HCT116 (cell line): ENCODE results near the gene UQCC5. TPM values are rescaled to one million over a fixed set of nuclear protein-coding genes. Genes with fewer than 3 reads are reported as not detected.

ENCODE experiments used
- ATAC-seq: fragments of 200-7000 bp; cut with Tn5 transposase; 2 replicates; pipeline ENCODE4 v1.9.1; 2020; ENCODE audit warnings: mild to moderate bottlenecking, moderate library complexity
- BruUV-seq: library from RNA; stranded (reverse); fragments of 400-500 nt; replicated peaks from 2 replicates; lab custom pipeline; 2021; lab: Mats Ljungman, UMichigan
- CTCF ChIA-PET: fragments of 300-600 bp; sonication (Branson Sonifier 250); formaldehyde crosslinking; loops from one replicate; lab custom pipeline; 2021; ENCODE audit warnings: antibody characterized with exemption; lab: Charles Lee
- POLR2A ChIA-PET: fragments of 300-600, 350-600 bp; sonication (Branson Sonifier 250); formaldehyde crosslinking; loops from one replicate; lab custom pipeline; 2021; ENCODE audit warnings: antibody characterized with exemption; lab: Charles Lee
- RAD21 ChIA-PET, 2 experiments: fragments of 300-600 bp; sonication (Branson Sonifier 250); formaldehyde crosslinking; loops; one replicate each; lab custom pipeline; 2023; ENCODE audit warnings: low total read pairs in 2 of 2; ENCODE audit not compliant: uncharacterized antibody in 2 of 2, unreplicated experiment in 2 of 2, low non-redundant PET in 1 of 2; lab: Charles Lee
- DNase-seq: peaks from one replicate; pipeline ENCODE4 v3.0.0-alpha.2; 2010; ENCODE audit warnings: low read depth, low spot score
- H2AFZ ChIP-seq: fragments of 200-600 bp; shearing (Covaris generic), sonication (generic); 2 replicates; pipeline ENCODE4 v1.6.1; 2017; ENCODE audit warnings: low read depth, mixed run types, mixed read lengths, antibody characterized with exemption, low read length; ENCODE audit not compliant: poor library complexity, severe bottlenecking
- H3K27ac ChIP-seq: 2 replicates; pipeline ENCODE4 v1.5.1; 2012; ENCODE audit warnings: low read depth, low read length
- H3K27me3 ChIP-seq: fragments of 200-600 bp; sonication (generic); 2 replicates; pipeline ENCODE4 v1.6.1; 2016; ENCODE audit warnings: mixed run types, low read length, mixed read lengths; ENCODE audit not compliant: insufficient read depth
- H3K36me3 ChIP-seq, 2 experiments: fragments of 200-500 bp in 1 of 2; fragments of 200-600 bp in 1 of 2; sonication (Bioruptor generic) in 1 of 2; sonication (generic) in 1 of 2; 2 replicates each; pipeline versions ENCODE4 v1.5.1 to v1.6.1; 2014 to 2016; ENCODE audit warnings: low read length in 2 of 2, inconsistent platforms in 1 of 2, mixed read lengths in 1 of 2, mixed run types in 1 of 2; ENCODE audit not compliant: insufficient read depth in 2 of 2, control insufficient read depth in 1 of 2
- H3K4me1 ChIP-seq, 2 experiments: fragments of 200-600 bp in 1 of 2; sonication (generic) in 1 of 2; 2 replicates each; pipeline versions ENCODE4 v1.5.1 to v1.6.1; 2012 to 2017; ENCODE audit warnings: low read length in 2 of 2, inconsistent platforms in 1 of 2, mild to moderate bottlenecking in 1 of 2, mixed read lengths in 1 of 2, mixed run types in 1 of 2, moderate library complexity in 1 of 2; ENCODE audit not compliant: insufficient read depth in 2 of 2, control insufficient read depth in 1 of 2
- H3K4me2 ChIP-seq: fragments of 200-600 bp; sonication (generic); 2 replicates; pipeline ENCODE4 v1.6.1; 2017; ENCODE audit warnings: mixed run types, low read length, mixed read lengths
- H3K4me3 ChIP-seq, 2 experiments: fragments of 200-600 bp in 1 of 2; sonication (generic) in 1 of 2; replicated peaks in 1 of 2; 2 replicates each; pipeline ENCODE4 v1.5.1; 2011 to 2016; ENCODE audit warnings: low read length in 2 of 2, control low read depth in 1 of 2, low read depth in 1 of 2, mild to moderate bottlenecking in 1 of 2, mixed read lengths in 1 of 2, mixed run types in 1 of 2
- H3K79me2 ChIP-seq: fragments of 200-600 bp; sonication (generic); 2 replicates; pipeline ENCODE4 v1.6.1; 2017; ENCODE audit warnings: mild to moderate bottlenecking, mixed run types, low read length, moderate library complexity, mixed read lengths; ENCODE audit not compliant: insufficient read depth
- H3K9ac ChIP-seq: fragments of 200-600 bp; sonication (generic); 2 replicates; pipeline ENCODE4 v1.6.1; 2016; ENCODE audit warnings: low read length, mixed read lengths
- H3K9me2 ChIP-seq: fragments of 200-600 bp; sonication (generic), shearing (Covaris generic); 2 replicates; pipeline ENCODE4 v1.6.1; 2017; ENCODE audit warnings: mixed run types, mild to moderate bottlenecking, moderate library complexity; ENCODE audit not compliant: insufficient read depth
- H3K9me3 ChIP-seq, 2 experiments: fragments of 200-500 bp in 1 of 2; fragments of 200-600 bp in 1 of 2; sonication (Bioruptor generic) in 1 of 2; sonication (generic) in 1 of 2; 2 replicates each; pipeline ENCODE4 v1.6.1; 2014 to 2017; ENCODE audit warnings: low read length in 2 of 2, mixed read lengths in 2 of 2, inconsistent platforms in 1 of 2, low read depth in 1 of 2, mild to moderate bottlenecking in 1 of 2, mixed run types in 1 of 2, moderate library complexity in 1 of 2; ENCODE audit not compliant: control insufficient read depth in 1 of 2, insufficient read depth in 1 of 2
- H4K20me1 ChIP-seq: fragments of 200-600 bp; sonication (generic), shearing (Covaris generic); 2 replicates; pipeline ENCODE4 v1.6.1; 2017; ENCODE audit warnings: mixed run types, mild to moderate bottlenecking, moderate library complexity; ENCODE audit not compliant: insufficient read depth
- EGR1 ChIP-seq: IDR thresholded peaks from 2 replicates; pipeline ENCODE4 v1.6.1; 2012; ENCODE audit warnings: low read depth
- ELF1 ChIP-seq: IDR thresholded peaks from 2 replicates; pipeline ENCODE4 v1.6.1; 2012; ENCODE audit warnings: low read depth, borderline replicate concordance
- EZH2 ChIP-seq: fragments of 200-600 bp; sonication (generic); IDR thresholded peaks from 2 replicates; pipeline ENCODE4 v1.6.1; 2017; ENCODE audit warnings: antibody characterized with exemption, mixed run types
- FOSL1 ChIP-seq: IDR thresholded peaks from 2 replicates; pipeline ENCODE4 v1.6.1; 2012; ENCODE audit warnings: low read depth
- JUND ChIP-seq: IDR thresholded peaks from 2 replicates; pipeline ENCODE4 v1.6.1; 2012
- POLR2AphosphoS5 ChIP-seq: IDR thresholded peaks from 2 replicates; pipeline ENCODE4 v1.6.1; 2011; ENCODE audit warnings: mild to moderate bottlenecking, low read depth, low read length, moderate library complexity
- RAD21 ChIP-seq: IDR thresholded peaks from 2 replicates; pipeline ENCODE4 v1.6.1; 2012; ENCODE audit warnings: low read depth, mild to moderate bottlenecking
- SRF ChIP-seq: IDR thresholded peaks from 2 replicates; pipeline ENCODE4 v1.6.1; 2012; ENCODE audit warnings: low read depth
- TCF7L2 ChIP-seq: IDR thresholded peaks from 2 replicates; pipeline ENCODE4 v1.7.0; 2011; ENCODE audit warnings: borderline replicate concordance, inconsistent platforms; ENCODE audit not compliant: insufficient read depth, insufficient read length; ENCODE audit errors: extremely low read depth
- ZFX ChIP-seq: fragments of 450-650 bp; IDR thresholded peaks from 2 replicates; pipeline ENCODE4 v1.6.1; 2017
- intact Hi-C: fragments of 100-400 bp; cut with micrococcal nuclease; formaldehyde crosslinking; loops from 2 replicates; pipeline ENCODE4 v1.10.0; 2022
- total RNA-seq: library from RNA; stranded (reverse); gene quantifications from one replicate; pipeline ENCODE4 v1.2.1, GENCODE V29; 2021; ENCODE audit not compliant: unreplicated experiment
- TF ChIP-seq, protein P1 (sequence below), 3 experiments: fragments of 200-600 bp in 1 of 3; sonication (generic) in 1 of 3; IDR thresholded peaks in 2 of 3; conservative IDR thresholded peaks in 1 of 3; 2 replicates each; pipeline ENCODE4 v1.5.1; 2012 to 2017; ENCODE audit warnings: low read depth in 2 of 3, low read length in 2 of 3, antibody characterized with exemption in 1 of 3, borderline replicate concordance in 1 of 3, control low read depth in 1 of 3, mild to moderate bottlenecking in 1 of 3, mixed read lengths in 1 of 3, mixed run types in 1 of 3, moderate library complexity in 1 of 3; ENCODE audit not compliant: insufficient read depth in 1 of 3
- TF ChIP-seq, protein P2 (sequence below): IDR thresholded peaks from 2 replicates; pipeline ENCODE4 v1.6.1; 2011; ENCODE audit warnings: mild to moderate bottlenecking, low read length, moderate library complexity; ENCODE audit not compliant: insufficient replicate concordance; ENCODE audit errors: extremely low read depth

Gene UQCC5
- total RNA-seq, 1 experiment from 2014 or later, result 14.1 TPM

DNA sequence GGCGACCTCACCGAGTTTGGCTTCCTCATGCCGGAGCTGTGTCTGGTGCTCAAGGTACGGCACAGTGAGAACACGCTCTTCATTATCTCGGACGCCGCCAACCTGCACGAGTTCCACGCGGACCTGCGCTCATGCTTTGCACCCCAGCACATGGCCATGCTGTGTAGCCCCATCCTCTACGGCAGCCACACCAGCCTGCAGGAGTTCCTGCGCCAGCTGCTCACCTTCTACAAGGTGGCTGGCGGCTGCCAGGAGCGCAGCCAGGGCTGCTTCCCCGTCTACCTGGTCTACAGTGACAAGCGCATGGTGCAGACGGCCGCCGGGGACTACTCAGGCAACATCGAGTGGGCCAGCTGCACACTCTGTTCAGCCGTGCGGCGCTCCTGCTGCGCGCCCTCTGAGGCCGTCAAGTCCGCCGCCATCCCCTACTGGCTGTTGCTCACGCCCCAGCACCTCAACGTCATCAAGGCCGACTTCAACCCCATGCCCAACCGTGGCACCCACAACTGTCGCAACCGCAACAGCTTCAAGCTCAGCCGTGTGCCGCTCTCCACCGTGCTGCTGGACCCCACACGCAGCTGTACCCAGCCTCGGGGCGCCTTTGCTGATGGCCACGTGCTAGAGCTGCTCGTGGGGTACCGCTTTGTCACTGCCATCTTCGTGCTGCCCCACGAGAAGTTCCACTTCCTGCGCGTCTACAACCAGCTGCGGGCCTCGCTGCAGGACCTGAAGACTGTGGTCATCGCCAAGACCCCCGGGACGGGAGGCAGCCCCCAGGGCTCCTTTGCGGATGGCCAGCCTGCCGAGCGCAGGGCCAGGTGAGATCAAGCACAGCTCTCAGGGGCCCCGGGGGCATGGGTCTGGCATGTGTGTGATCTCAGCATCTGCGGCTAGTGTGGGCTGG is 48.4 kb upstream of the UQCC5 start:
- intact Hi-C loops, result no loop called here
- no TSS peak for BruUV-seq
- CTCF ChIA-PET, result no interaction called here

DNA sequence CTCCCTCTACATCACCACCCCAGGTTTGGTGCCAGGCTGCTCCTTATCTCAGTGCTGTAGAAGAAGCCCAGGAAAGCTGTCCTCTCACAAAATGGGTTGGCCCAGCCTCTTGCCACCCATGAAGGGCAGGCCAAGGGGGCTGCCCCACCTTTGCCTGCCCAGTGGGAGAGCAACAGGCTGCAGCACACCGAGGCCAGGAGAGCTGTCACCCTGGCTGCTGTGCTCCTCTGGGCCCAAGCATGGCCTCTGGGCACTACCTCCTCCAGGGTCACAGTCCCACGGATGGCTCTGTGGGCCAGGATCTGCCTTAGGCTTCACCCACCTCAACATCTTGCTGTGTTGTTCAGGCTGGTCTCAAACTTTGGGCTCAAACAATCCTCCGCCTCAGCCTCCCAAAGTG is 47.7 kb upstream of the UQCC5 start:
- intact Hi-C loops, result no loop called here
- RAD21 ChIA-PET, result no interaction called here
- TF ChIP-seq FOSL1, result no peak
- TF ChIP-seq JUND, result no peak
- TF ChIP-seq RAD21, result no peak
- TF ChIP-seq EGR1, result no peak
- TF ChIP-seq, protein P1, sequence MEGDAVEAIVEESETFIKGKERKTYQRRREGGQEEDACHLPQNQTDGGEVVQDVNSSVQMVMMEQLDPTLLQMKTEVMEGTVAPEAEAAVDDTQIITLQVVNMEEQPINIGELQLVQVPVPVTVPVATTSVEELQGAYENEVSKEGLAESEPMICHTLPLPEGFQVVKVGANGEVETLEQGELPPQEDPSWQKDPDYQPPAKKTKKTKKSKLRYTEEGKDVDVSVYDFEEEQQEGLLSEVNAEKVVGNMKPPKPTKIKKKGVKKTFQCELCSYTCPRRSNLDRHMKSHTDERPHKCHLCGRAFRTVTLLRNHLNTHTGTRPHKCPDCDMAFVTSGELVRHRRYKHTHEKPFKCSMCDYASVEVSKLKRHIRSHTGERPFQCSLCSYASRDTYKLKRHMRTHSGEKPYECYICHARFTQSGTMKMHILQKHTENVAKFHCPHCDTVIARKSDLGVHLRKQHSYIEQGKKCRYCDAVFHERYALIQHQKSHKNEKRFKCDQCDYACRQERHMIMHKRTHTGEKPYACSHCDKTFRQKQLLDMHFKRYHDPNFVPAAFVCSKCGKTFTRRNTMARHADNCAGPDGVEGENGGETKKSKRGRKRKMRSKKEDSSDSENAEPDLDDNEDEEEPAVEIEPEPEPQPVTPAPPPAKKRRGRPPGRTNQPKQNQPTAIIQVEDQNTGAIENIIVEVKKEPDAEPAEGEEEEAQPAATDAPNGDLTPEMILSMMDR (IDR thresholded peaks at IDR 0.05 in 2 of 3, conservative IDR thresholded peaks at IDR 0.05 in 1 of 3; ENCODE audit: borderline replicate concordance in 1 of 3, insufficient read depth in 1 of 3, low read depth in 2 of 3, low read length in 2 of 3), result no peak
- no peaks in the 10 kb centered on the region for H3K9me3 ChIP-seq
- no peak overlapping the region for H2AFZ ChIP-seq
- H3K4me3 ChIP-seq, result no peak overlapping the region
- no peak overlapping the region for H3K4me2 ChIP-seq
- H4K20me1 ChIP-seq, result no peaks in the 10 kb centered on the region
- BruUV-seq, result no TSS peak
- CTCF ChIA-PET, result no interaction called here
- ATAC-seq (no peak), DNase-seq (no peak)
- H3K27ac ChIP-seq, result no peak overlapping the region
- H3K9me2 ChIP-seq, result no peaks in the 10 kb centered on the region
- H3K27me3 ChIP-seq, result no peaks in the 10 kb centered on the region
- H3K79me2 ChIP-seq, result no peaks in the 10 kb centered on the region
- H3K36me3 ChIP-seq, result peaks cover 5 to 26% of the 10 kb centered on the region in 2 experiments; a peak in 3 of 4 replicates
- POLR2A ChIA-PET, result no interaction called here
- H3K9ac ChIP-seq, result no peak overlapping the region
- H3K4me1 ChIP-seq, result no peaks in the 10 kb centered on the region

More for the DNA sequence above, 48.4 kb upstream of the UQCC5 start:
- ATAC-seq, result no peak
- TF ChIP-seq ELF1 (no peak), SRF (no peak), JUND (no peak), EZH2 (no peak), TCF7L2 (no peak), ZFX (no peak), POLR2AphosphoS5 (no peak)
- TF ChIP-seq, protein P2, sequence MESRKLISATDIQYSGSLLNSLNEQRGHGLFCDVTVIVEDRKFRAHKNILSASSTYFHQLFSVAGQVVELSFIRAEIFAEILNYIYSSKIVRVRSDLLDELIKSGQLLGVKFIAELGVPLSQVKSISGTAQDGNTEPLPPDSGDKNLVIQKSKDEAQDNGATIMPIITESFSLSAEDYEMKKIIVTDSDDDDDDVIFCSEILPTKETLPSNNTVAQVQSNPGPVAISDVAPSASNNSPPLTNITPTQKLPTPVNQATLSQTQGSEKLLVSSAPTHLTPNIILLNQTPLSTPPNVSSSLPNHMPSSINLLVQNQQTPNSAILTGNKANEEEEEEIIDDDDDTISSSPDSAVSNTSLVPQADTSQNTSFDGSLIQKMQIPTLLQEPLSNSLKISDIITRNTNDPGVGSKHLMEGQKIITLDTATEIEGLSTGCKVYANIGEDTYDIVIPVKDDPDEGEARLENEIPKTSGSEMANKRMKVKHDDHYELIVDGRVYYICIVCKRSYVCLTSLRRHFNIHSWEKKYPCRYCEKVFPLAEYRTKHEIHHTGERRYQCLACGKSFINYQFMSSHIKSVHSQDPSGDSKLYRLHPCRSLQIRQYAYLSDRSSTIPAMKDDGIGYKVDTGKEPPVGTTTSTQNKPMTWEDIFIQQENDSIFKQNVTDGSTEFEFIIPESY, result no peak
- TF ChIP-seq, all 23 proteins: peak for 0
- Histone ChIP-seq H3K9ac (no peak overlapping the region), H3K9me2 (no peaks in the 10 kb centered on the region), H3K27ac (no peak overlapping the region), H3K9me3 (no peaks in the 10 kb centered on the region), H3K4me2 (no peak overlapping the region), H3K4me1 (no peaks in the 10 kb centered on the region), H3K79me2 (no peaks in the 10 kb centered on the region), H4K20me1 (no peaks in the 10 kb centered on the region), H3K27me3 (no peaks in the 10 kb centered on the region), H2AFZ (no peak overlapping the region), H3K36me3 (peaks cover 5 to 26% of the 10 kb centered on the region in 2 experiments; a peak in 3 of 4 replicates), H3K4me3 (no peak overlapping the region)
- ChIA-PET RAD21 (no interaction called here), POLR2A (no interaction called here)
- DNase-seq, result no peak
